HepG2 (cell line): ENCODE data around the gene PLSCR3. TPM values are rescaled to one million over a fixed set of nuclear protein-coding genes. Genes with fewer than 3 reads are reported as not detected.

ENCODE experiments used
- ATAC-seq: fragments of 200-7000 bp; cut with Tn5 transposase; 3 replicates; pipeline ENCODE4 v1.9.1; 2020; ENCODE audit warnings: mild to moderate bottlenecking, moderate library complexity
- BruUV-seq: library from RNA; stranded (reverse); fragments of 400-500 nt; replicated peaks from 2 replicates; lab custom pipeline; 2021; lab: Mats Ljungman, UMichigan
- CTCF ChIA-PET: fragments of 300-600 bp; formaldehyde crosslinking; extraction: SDS; loops from one replicate; lab custom pipeline; 2021; ENCODE audit warnings: low total read pairs, inconsistent platforms, low intra/inter-chr PET ratio; lab: Yijun Ruan, JAX
- POLR2A ChIA-PET: fragments of 350-600 bp; sonication (Branson Sonifier 250); formaldehyde crosslinking; loops from one replicate; lab custom pipeline; 2020; ENCODE audit warnings: antibody characterized with exemption, inconsistent platforms; lab: Yijun Ruan, JAX
- DNase-seq: peaks from one replicate; pipeline ENCODE4 v3.0.0-alpha.2; 2015; ENCODE audit warnings: low spot score
- FAIRE-seq: peaks from 3 replicates; lab custom pipeline; 2011; peaks lifted over from hg19 to GRCh38; lab: Jason Lieb, UNC
- H2AFZ ChIP-seq: one replicate; pipeline ENCODE4 v1.6.1; 2011; ENCODE audit warnings: low read length, inconsistent platforms
- H3K27ac ChIP-seq: fragments of 300-600 bp; 3 replicates; pipeline ENCODE4 v1.8.0; 2011; ENCODE audit warnings: mixed run types, mild to moderate bottlenecking, mixed read lengths, low read length, inconsistent platforms; ENCODE audit not compliant: insufficient read depth; ENCODE audit errors: extremely low read length
- H3K27me3 ChIP-seq, 2 experiments: fragments of 200-600 bp in 1 of 2; 2 replicates in 1 of 2; 3 replicates in 1 of 2; pipeline versions ENCODE4 v1.6.0 to v1.8.0; 2011; ENCODE audit warnings: low read length in 2 of 2, mild to moderate bottlenecking in 2 of 2, moderate library complexity in 2 of 2, inconsistent platforms in 1 of 2; ENCODE audit not compliant: insufficient read depth in 2 of 2, control insufficient read depth in 1 of 2
- H3K36me3 ChIP-seq, 2 experiments: fragments of 200-600 bp in 1 of 2; replicated peaks in 1 of 2; 2 replicates in 1 of 2; 3 replicates in 1 of 2; pipeline versions ENCODE4 v1.5.1 to v1.8.0; 2011; ENCODE audit warnings: low read length in 2 of 2, inconsistent platforms in 1 of 2; ENCODE audit not compliant: insufficient read depth in 2 of 2, control insufficient read depth in 1 of 2
- H3K4me1 ChIP-seq: 2 replicates; pipeline ENCODE4 v1.5.1; 2012; ENCODE audit warnings: low read length, inconsistent platforms; ENCODE audit not compliant: insufficient read depth
- H3K4me2 ChIP-seq: 2 replicates; pipeline ENCODE4 v1.6.0; 2011; ENCODE audit warnings: low read depth, low read length, inconsistent platforms
- H3K4me3 ChIP-seq, 3 experiments: fragments of 200-600 bp in 1 of 3; sonication (generic), shearing (Covaris generic) in 1 of 3; replicated peaks in 1 of 3; 2 replicates each; pipeline ENCODE4 v1.5.1; 2011 to 2016; ENCODE audit warnings: low read length in 3 of 3, inconsistent platforms in 2 of 3, low read depth in 2 of 3, mild to moderate bottlenecking in 2 of 3, control low read depth in 1 of 3, mixed read lengths in 1 of 3; ENCODE audit not compliant: insufficient read depth in 1 of 3
- H3K79me2 ChIP-seq: one replicate; pipeline ENCODE4 v1.6.1; 2011; ENCODE audit warnings: low read length, inconsistent platforms; ENCODE audit not compliant: insufficient read depth
- H3K9ac ChIP-seq: 2 replicates; pipeline ENCODE4 v1.6.0; 2011; ENCODE audit warnings: mild to moderate bottlenecking, low read depth, low read length, inconsistent platforms; ENCODE audit not compliant: insufficient read depth
- H3K9me3 ChIP-seq: 2 replicates; pipeline ENCODE4 v1.5.1; 2012; ENCODE audit warnings: mild to moderate bottlenecking, low read length
- H4K20me1 ChIP-seq: 2 replicates; pipeline ENCODE4 v1.6.0; 2011; ENCODE audit warnings: inconsistent platforms, mild to moderate bottlenecking, low read length, moderate library complexity; ENCODE audit not compliant: insufficient read depth
- ARID5B ChIP-seq: IDR thresholded peaks from 2 replicates; pipeline ENCODE4 v1.4.0; 2020; ENCODE audit warnings: mild to moderate bottlenecking, missing genetic modification reagents
- ATF7 ChIP-seq, 2 experiments: fragments of 450-650 bp in 1 of 2; sonication (generic) in 1 of 2; formaldehyde crosslinking in 1 of 2; IDR thresholded peaks; 2 replicates each; pipeline versions ENCODE4 v1.4.0 to v1.6.1; 2016 to 2020; ENCODE audit warnings: antibody characterized with exemption in 1 of 2, mild to moderate bottlenecking in 1 of 2, missing genetic modification reagents in 1 of 2
- CREB1 ChIP-seq, 2 experiments: fragments of 450-650 bp in 1 of 2; IDR thresholded peaks; 2 replicates each; pipeline ENCODE4 v1.6.1; 2016 to 2017; ENCODE audit warnings: control low read depth in 1 of 2, mild to moderate bottlenecking in 1 of 2, missing compliant biosample characterization in 1 of 2, missing genetic modification characterization in 1 of 2
- HOXA9 ChIP-seq: sonication (generic); formaldehyde crosslinking; IDR thresholded peaks from 2 replicates; pipeline ENCODE4 v1.8.1; 2022; ENCODE audit warnings: missing genetic modification reagents, mild to moderate bottlenecking, moderate library complexity, borderline replicate concordance
- NCOR1 ChIP-seq: fragments of 200-600 bp; sonication (generic); IDR thresholded peaks from 2 replicates; pipeline ENCODE4 v1.7.0; 2017; ENCODE audit warnings: antibody characterized with exemption, low read length, borderline replicate concordance
- NFIB ChIP-seq: sonication (generic); formaldehyde crosslinking; IDR thresholded peaks from 2 replicates; pipeline ENCODE4 v1.9.0; 2021; ENCODE audit warnings: missing genetic modification reagents, mild to moderate bottlenecking, borderline replicate concordance
- PBX2 ChIP-seq: IDR thresholded peaks from 2 replicates; pipeline ENCODE4 v1.6.1; 2016; ENCODE audit warnings: control low read depth
- TSC22D2 ChIP-seq: sonication (generic); formaldehyde crosslinking; IDR thresholded peaks from 2 replicates; pipeline ENCODE4 v1.5.1; 2020; ENCODE audit warnings: missing genetic modification reagents, mild to moderate bottlenecking, borderline replicate concordance
- U2AF1 ChIP-seq: fragments of 200-400 bp; formaldehyde crosslinking; optimal IDR thresholded peaks from 2 replicates; pipeline ENCODE3; 2017; ENCODE audit warnings: mild to moderate bottlenecking, low read depth, low read length
- ZFAT ChIP-seq: sonication (generic); formaldehyde crosslinking; conservative IDR thresholded peaks from 2 replicates; pipeline ENCODE4 v1.8.1; 2023; ENCODE audit warnings: missing genetic modification reagents, inconsistent platforms
- ZNF354B ChIP-seq: sonication (generic); formaldehyde crosslinking; IDR thresholded peaks from 2 replicates; pipeline ENCODE4 v1.8.0; 2022; ENCODE audit warnings: mild to moderate bottlenecking, missing genetic modification reagents
- ZNF543 ChIP-seq: sonication (generic); formaldehyde crosslinking; IDR thresholded peaks from 2 replicates; pipeline ENCODE4 v1.4.0; 2020; ENCODE audit warnings: mild to moderate bottlenecking, missing genetic modification reagents
- ZNF570 ChIP-seq: sonication (generic); formaldehyde crosslinking; IDR thresholded peaks from 2 replicates; pipeline ENCODE4 v1.4.0; 2020; ENCODE audit warnings: mild to moderate bottlenecking, missing genetic modification reagents, borderline replicate concordance
- ZNF749 ChIP-seq: sonication (generic); formaldehyde crosslinking; IDR thresholded peaks from 2 replicates; pipeline ENCODE4 v1.8.0; 2022; ENCODE audit warnings: mild to moderate bottlenecking, missing genetic modification reagents, moderate library complexity, borderline replicate concordance
- WGBS: methylation state at CpG from one replicate; pipeline ENCODE4 v1.1.6; 2017; ENCODE audit warnings: low lambda C conversion rate; 5-methylcytosine and 5-hydroxymethylcytosine counted together
- in situ Hi-C: cut with HindIII; loops from 2 replicates; pipeline ENCODE4 v1.10.0; 2017; ENCODE audit warnings: low pct_unique_long_range_greater_than_20kb; ENCODE audit not compliant: extremely low pct_ligation_motif_present
- intact Hi-C: fragments of 100-400 bp; cut with micrococcal nuclease; formaldehyde crosslinking; loops from one replicate; pipeline ENCODE4 v1.10.0; 2022; ENCODE audit not compliant: unreplicated experiment
- polyA plus RNA-seq, 8 experiments: library from polyadenylated mRNA; depleted of rRNA in 3 of 8; stranded (reverse) in 7 of 8; unstranded in 1 of 8; fragments of >200 nt; fragmentation: Illumina TruSeq in 4 of 8; extraction: Trizol in 4 of 8; gene quantifications; 2 replicates each; pipeline versions ENCODE4 v1.2.1 to v1.2.3, GENCODE V29; 2011 to 2016; ENCODE audit warnings: low read depth in 4 of 8, missing spikeins in 1 of 8, mixed read lengths in 1 of 8; ENCODE audit not compliant: insufficient read depth in 1 of 8
- total RNA-seq, 5 experiments: library from RNA; depleted of rRNA; stranded (reverse); fragments of >200 nt; fragmentation: Illumina TruSeq; extraction: Trizol; gene quantifications; 2 replicates each; pipeline ENCODE4 v1.2.3, GENCODE V29; 2016; ENCODE audit warnings: low read depth in 1 of 5

PLSCR3 gene
- total and polyA plus RNA-seq, 2 of the 13 experiments (the other 11 are each of a cell fraction or from before 2014, with no cell fraction given), result 5.6 to 6.2 TPM

GRCh38 chr17:7415784-7416183 lies 21.5 kb upstream of the PLSCR3 start:
- H3K9me3 ChIP-seq, result no peaks in the 10 kb centered on the region
- no peaks in the 10 kb centered on the region for H3K36me3 ChIP-seq
- no peak overlapping the region for H3K27ac ChIP-seq
- DNase-seq (no peak), FAIRE-seq (no peak), ATAC-seq (no peak)
- H3K4me3 ChIP-seq, result no peak overlapping the region
- POLR2A ChIA-PET, result no interaction called here
- H3K27me3 ChIP-seq, result peaks cover 1 to 5% of the 10 kb centered on the region in 2 experiments; a peak in 1 of 5 replicates
- TF ChIP-seq PBX2 (CRISPR knock-in tag) (no peak), ZNF570 (CRISPR knock-in tag) (no peak), ATF7 (IDR thresholded peaks at IDR 0.05) (peak; percentile 95), ATF7 (CRISPR knock-in tag; IDR thresholded peaks at IDR 0.05) (no peak), CREB1 (IDR thresholded peaks at IDR 0.05) (peak; percentile 78), CREB1 (CRISPR knock-in tag; IDR thresholded peaks at IDR 0.05) (no peak), ZNF354B (no peak)
- TF ChIP-seq, all 625 proteins: peak for 2
- H3K4me2 ChIP-seq, result no peak overlapping the region
- H2AFZ ChIP-seq, result no peak overlapping the region
- H3K4me1 ChIP-seq, result 0 out of 2 replicates have a peak, but pooled peaks cover 11% of the 10 kb centered on the region
- no peaks in the 10 kb centered on the region for H3K79me2 ChIP-seq
- in situ Hi-C loops (no loop called here), intact Hi-C loops (no loop called here)
- CTCF ChIA-PET, result no interaction called here
- no TSS peak for BruUV-seq
- no peak overlapping the region for H3K9ac ChIP-seq
- H4K20me1 ChIP-seq, result no peaks in the 10 kb centered on the region
- 91% methylated on average over 23 of the region's 23 CpGs for WGBS

- 87% methylated on average over 7 of the region's 14 CpGs for WGBS
- intact Hi-C loops, result no loop called here
- FAIRE-seq (no peak), ATAC-seq (no peak), DNase-seq (no peak)
- Histone ChIP-seq H3K4me3 (no peak overlapping the region), H3K9ac (no peak overlapping the region), H3K4me2 (no peak overlapping the region), H3K27me3 (no peaks in the 10 kb centered on the region), H3K79me2 (no peaks in the 10 kb centered on the region), H3K27ac (no peak overlapping the region), H4K20me1 (no peaks in the 10 kb centered on the region), H3K36me3 (no peaks in the 10 kb centered on the region), H2AFZ (no peak overlapping the region), H3K9me3 (no peaks in the 10 kb centered on the region), H3K4me1 (0 out of 2 replicates have a peak, but pooled peaks cover 2% of the 10 kb centered on the region)
- in situ Hi-C loops, result no loop called here
- BruUV-seq, result no TSS peak
- ChIA-PET CTCF (no interaction called here), POLR2A (no interaction called here)
- TF ChIP-seq NFIB (no peak), ZFAT (CRISPR knock-in tag) (no peak), TSC22D2 (no peak), HOXA9 (no peak), ZNF543 (CRISPR knock-in tag) (no peak), ZNF749 (no peak), U2AF1 (no peak), NCOR1 (no peak), ARID5B (CRISPR knock-in tag) (no peak)
Observed at GRCh38 chr17:7414837-7415236, 20.5 kb upstream of the PLSCR3 start.
